Keratinocyte (primary cell): Measurements from ENCODE around the gene HABP2. TPM values are rescaled to one million over a fixed set of nuclear protein-coding genes. Genes with fewer than 3 reads are reported as not detected.

Source experiments
- DNase-seq: peaks from one replicate; pipeline ENCODE4 v3.0.0-alpha.2; 2011; ENCODE audit warnings: low read depth, missing footprints, low spot score
- FAIRE-seq: peaks from 2 replicates; lab custom pipeline; 2011; peaks lifted over from hg19 to GRCh38; lab: Jason Lieb, UNC
- H2AFZ ChIP-seq: 2 replicates; pipeline ENCODE4 v1.6.0; 2012; ENCODE audit warnings: low read length, control low read depth, inconsistent platforms; ENCODE audit not compliant: control insufficient read depth
- H3K27ac ChIP-seq: 2 replicates; pipeline ENCODE4 v1.5.1; 2011; ENCODE audit warnings: low read length; ENCODE audit not compliant: control insufficient read depth, insufficient read depth
- H3K27me3 ChIP-seq: 3 replicates; pipeline ENCODE4 v1.6.0; 2011; ENCODE audit warnings: low read length; ENCODE audit not compliant: control insufficient read depth, insufficient read depth; ENCODE audit errors: extremely low read depth
- H3K36me3 ChIP-seq, 2 experiments: 2 replicates in 1 of 2; 3 replicates in 1 of 2; pipeline ENCODE4 v1.5.1; 2011; ENCODE audit warnings: low read length in 2 of 2, mild to moderate bottlenecking in 1 of 2; ENCODE audit not compliant: control insufficient read depth in 2 of 2, insufficient read depth in 2 of 2; ENCODE audit errors: extremely low read depth in 1 of 2
- H3K4me1 ChIP-seq: 3 replicates; pipeline ENCODE4 v1.5.1; 2011; ENCODE audit warnings: low read length; ENCODE audit not compliant: control insufficient read depth, insufficient read depth; ENCODE audit errors: extremely low read depth
- H3K4me2 ChIP-seq: 3 replicates; pipeline ENCODE4 v1.6.0; 2011; ENCODE audit warnings: low read depth, low read length; ENCODE audit not compliant: control insufficient read depth, insufficient read depth; ENCODE audit errors: extremely low read depth
- H3K4me3 ChIP-seq, 3 experiments: fragments of 200-600 bp in 1 of 3; sonication (generic) in 1 of 3; 2 replicates in 2 of 3; 3 replicates in 1 of 3; pipeline ENCODE4 v1.5.1; 2011 to 2016; ENCODE audit warnings: low read length in 3 of 3, mild to moderate bottlenecking in 3 of 3, control low read depth in 2 of 3, inconsistent platforms in 1 of 3, low read depth in 1 of 3, mixed read lengths in 1 of 3, mixed run types in 1 of 3, moderate library complexity in 1 of 3; ENCODE audit not compliant: control insufficient read depth in 2 of 3, insufficient read depth in 2 of 3; ENCODE audit errors: extremely low read depth in 1 of 3
- H3K79me2 ChIP-seq: 2 replicates; pipeline ENCODE4 v1.6.0; 2012; ENCODE audit warnings: low read length; ENCODE audit not compliant: control insufficient read depth, insufficient read depth
- H3K9ac ChIP-seq: 3 replicates; pipeline ENCODE4 v1.6.0; 2011; ENCODE audit warnings: low read length; ENCODE audit not compliant: control insufficient read depth, insufficient read depth; ENCODE audit errors: extremely low read depth
- H3K9me1 ChIP-seq: 3 replicates; pipeline ENCODE4 v1.6.0; 2011; ENCODE audit warnings: low read length; ENCODE audit not compliant: control insufficient read depth, insufficient read depth; ENCODE audit errors: extremely low read depth
- H3K9me3 ChIP-seq: 2 replicates; pipeline ENCODE4 v1.5.1; 2012; ENCODE audit warnings: low read depth, low read length; ENCODE audit not compliant: control insufficient read depth
- H4K20me1 ChIP-seq: 3 replicates; pipeline ENCODE4 v1.6.0; 2011; ENCODE audit warnings: low read length; ENCODE audit not compliant: control insufficient read depth, insufficient read depth; ENCODE audit errors: extremely low read depth
- CTCF ChIP-seq, 3 experiments: IDR thresholded peaks in 1 of 3; conservative IDR thresholded peaks in 1 of 3; optimal IDR thresholded peaks in 1 of 3; 2 replicates in 2 of 3; 3 replicates in 1 of 3; pipeline versions ENCODE3 to v1.5.1; 2011; ENCODE audit warnings: low read length in 3 of 3, mild to moderate bottlenecking in 3 of 3, moderate library complexity in 2 of 3, control low read depth in 1 of 3, inconsistent platforms in 1 of 3; ENCODE audit not compliant: insufficient read depth in 2 of 3; ENCODE audit errors: extremely low read depth in 1 of 3
- EZH2 ChIP-seq: IDR thresholded peaks from one replicate; pipeline ENCODE4 v1.6.1; 2012; ENCODE audit warnings: inconsistent platforms, mild to moderate bottlenecking, low read length, moderate library complexity
- dilution Hi-C: fragments of 300-500 bp; cut with MboI; formaldehyde crosslinking; loops from one replicate; pipeline ENCODE4 v1.7.0; 2020; ENCODE audit warnings: low sequenced_read_pairs; ENCODE audit not compliant: extremely low pct_ligation_motif_present
- polyA plus RNA-seq, 5 experiments: library from polyadenylated mRNA; depleted of rRNA in 3 of 5; stranded (reverse) in 3 of 5; stranded (forward) in 1 of 5; unstranded in 1 of 5; fragments of >200 nt; gene quantifications; 1 replicate in 1 of 5; 2 replicates in 3 of 5; 3 replicates in 1 of 5; pipeline versions ENCODE4 v1.2.1 to v1.2.3, GENCODE V29; 2011 to 2012; ENCODE audit warnings: missing spikeins in 2 of 5, low read depth in 1 of 5, low replicate concordance in 1 of 5

Gene HABP2
- polyA plus RNA-seq, 1 donor (not counting 4 experiments of a cell fraction or from before 2014, with no cell fraction given), result not detected

- no peak for FAIRE-seq
These were observed 32.0 kb upstream of the HABP2 start for GRCh38 chr10:113520690-113521474.

DNA sequence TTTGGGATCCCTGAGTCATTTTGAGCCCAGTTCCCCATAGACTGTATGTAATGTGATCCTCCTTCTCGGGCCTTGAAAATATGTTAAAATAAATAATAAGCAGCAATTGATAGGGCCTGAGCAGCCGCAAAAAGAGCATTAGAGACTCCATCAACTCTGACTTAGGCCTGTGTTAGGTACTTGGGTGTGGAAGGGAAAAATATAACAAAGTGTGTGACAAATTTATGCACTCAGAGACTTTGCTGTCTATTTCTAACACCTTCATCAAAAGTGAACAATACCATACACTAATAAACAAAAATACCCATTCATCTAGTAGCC, 31.4 kb upstream of the HABP2 start:
- FAIRE-seq, result no peak
- H3K4me3 ChIP-seq, result no peak overlapping the region

More at GRCh38 chr10:113520690-113521474, 32.0 kb upstream of the HABP2 start:
- no peaks in the 10 kb centered on the region for H3K9me1 ChIP-seq
- H3K36me3 ChIP-seq, result no peaks in the 10 kb centered on the region
- no peaks in the 10 kb centered on the region for H3K79me2 ChIP-seq
- no peaks in the 10 kb centered on the region for H3K27me3 ChIP-seq
- DNase-seq, result peak; percentile 23
- no peaks in the 10 kb centered on the region for H3K9me3 ChIP-seq
- H3K4me2 ChIP-seq, result no peak overlapping the region
- TF ChIP-seq EZH2 (no peak), CTCF (optimal IDR thresholded peaks at IDR 0.05 in 1 of 3, IDR thresholded peaks at IDR 0.05 in 1 of 3, conservative IDR thresholded peaks at IDR 0.05 in 1 of 3; ENCODE audit: extremely low read depth in 1 of 3, insufficient read depth in 2 of 3, low read length in 3 of 3) (peak; percentile 90 to 98 (median 96))
- no peaks in the 10 kb centered on the region for H3K4me1 ChIP-seq
- no peak overlapping the region for H2AFZ ChIP-seq
- H4K20me1 ChIP-seq, result no peaks in the 10 kb centered on the region
- dilution Hi-C loops, result no loop called here
- H3K4me3 ChIP-seq, result no peak overlapping the region
- no peak overlapping the region for H3K27ac ChIP-seq
- no peak overlapping the region for H3K9ac ChIP-seq

More for the DNA sequence above, 31.4 kb upstream of the HABP2 start:
- Histone ChIP-seq H4K20me1 (no peaks in the 10 kb centered on the region), H3K27ac (no peak overlapping the region), H3K9ac (no peak overlapping the region), H3K79me2 (no peaks in the 10 kb centered on the region), H3K36me3 (no peaks in the 10 kb centered on the region), H3K27me3 (no peaks in the 10 kb centered on the region), H2AFZ (no peak overlapping the region), H3K4me1 (no peaks in the 10 kb centered on the region), H3K4me2 (no peak overlapping the region), H3K9me3 (no peaks in the 10 kb centered on the region), H3K9me1 (no peaks in the 10 kb centered on the region)
- no peak for DNase-seq
- dilution Hi-C loops, result no loop called here
- no peak for TF ChIP-seq CTCF (optimal IDR thresholded peaks at IDR 0.05 in 1 of 3, IDR thresholded peaks at IDR 0.05 in 1 of 3, conservative IDR thresholded peaks at IDR 0.05 in 1 of 3; ENCODE audit: extremely low read depth in 1 of 3, insufficient read depth in 2 of 3, low read length in 3 of 3)
- TF ChIP-seq EZH2, result no peak
